OCI-LY7 (cell line): ENCODE data around the gene PRSS8. TPM values are rescaled to one million over a fixed set of nuclear protein-coding genes. Genes with fewer than 3 reads are reported as not detected.

Experiments
- BruUV-seq: library from RNA; stranded (reverse); fragments of 400-500 nt; replicated peaks from 2 replicates; lab custom pipeline; 2021; lab: Mats Ljungman, UMichigan
- CTCF ChIA-PET: fragments of 300-600 bp; sonication (Branson Sonifier 250); formaldehyde crosslinking; loops from one replicate; lab custom pipeline; 2022; ENCODE audit warnings: antibody characterized with exemption; ENCODE audit not compliant: unreplicated experiment; lab: Charles Lee
- POLR2A ChIA-PET: fragments of 300-600 bp; sonication (Branson Sonifier 250); formaldehyde crosslinking; loops from one replicate; lab custom pipeline; 2022; ENCODE audit warnings: antibody characterized with exemption; lab: Charles Lee
- DNase-seq: peaks from one replicate; pipeline ENCODE4 v3.0.0-alpha.2; 2015; ENCODE audit warnings: low spot score
- H2AFZ ChIP-seq: fragments of 200-600 bp; sonication (generic), shearing (Covaris generic); 2 replicates; pipeline ENCODE4 v1.6.1; 2014; ENCODE audit warnings: mild to moderate bottlenecking, antibody characterized with exemption, low read length, moderate library complexity
- H3K27ac ChIP-seq: fragments of 200-600 bp; sonication (generic); 2 replicates; pipeline ENCODE4 v1.5.1; 2014; ENCODE audit warnings: mixed run types, low read depth, mild to moderate bottlenecking, moderate library complexity, low read length, inconsistent platforms; ENCODE audit not compliant: poor library complexity, severe bottlenecking
- H3K36me3 ChIP-seq: fragments of 200-600 bp; sonication (generic); 2 replicates; pipeline ENCODE4 v1.6.1; 2014; ENCODE audit warnings: mild to moderate bottlenecking, antibody characterized with exemption, low read length, moderate library complexity, mixed read lengths; ENCODE audit not compliant: insufficient read depth
- H3K4me1 ChIP-seq: fragments of 200-600 bp; sonication (generic); 2 replicates; pipeline ENCODE4 v1.5.1; 2014; ENCODE audit warnings: mild to moderate bottlenecking, low read length; ENCODE audit not compliant: insufficient read depth, poor library complexity, severe bottlenecking
- H3K4me2 ChIP-seq: fragments of 200-600 bp; sonication (generic); 2 replicates; pipeline ENCODE4 v1.6.1; 2014; ENCODE audit warnings: mild to moderate bottlenecking, low read length
- H3K4me3 ChIP-seq: fragments of 200-600 bp; sonication (generic); 2 replicates; pipeline ENCODE4 v1.5.1; 2014; ENCODE audit warnings: mild to moderate bottlenecking, low read depth, low read length; ENCODE audit not compliant: poor library complexity, severe bottlenecking
- H3K79me2 ChIP-seq: fragments of 200-600 bp; sonication (generic); 2 replicates; pipeline ENCODE4 v1.6.1; 2016; ENCODE audit warnings: low read depth, mild to moderate bottlenecking, low read length, moderate library complexity, mixed read lengths; ENCODE audit not compliant: insufficient read depth
- H3K9me2 ChIP-seq: fragments of 200-600 bp; sonication (generic); 2 replicates; pipeline ENCODE4 v1.6.1; 2016; ENCODE audit warnings: mild to moderate bottlenecking, low read length, mixed read lengths; ENCODE audit not compliant: insufficient read depth
- H3K9me3 ChIP-seq: fragments of 200-600 bp; sonication (generic); 2 replicates; pipeline ENCODE4 v1.6.1; 2014; ENCODE audit warnings: mild to moderate bottlenecking, mixed run types, low read length, mixed read lengths
- H4K20me1 ChIP-seq: fragments of 200-600 bp; sonication (generic); 2 replicates; pipeline ENCODE4 v1.6.1; 2014; ENCODE audit warnings: mild to moderate bottlenecking, antibody characterized with exemption, low read length, moderate library complexity, mixed read lengths; ENCODE audit not compliant: insufficient read depth
- EZH2phosphoT487 ChIP-seq: fragments of 200-600 bp; sonication (generic); IDR thresholded peaks from 2 replicates; pipeline ENCODE4 v1.6.1; 2018; ENCODE audit warnings: low read depth, borderline replicate concordance, mild to moderate bottlenecking, mixed run types, antibody characterized with exemption, low read length, moderate library complexity, mixed read lengths
- intact Hi-C: fragments of 100-400 bp; cut with micrococcal nuclease; formaldehyde crosslinking; loops from one replicate; pipeline ENCODE4 v1.10.0; 2022; ENCODE audit not compliant: unreplicated experiment
- total RNA-seq, 2 experiments: library from RNA; depleted of rRNA in 1 of 2; stranded (reverse); fragments of >200 nt in 1 of 2; shearing (Covaris generic) in 1 of 2; gene quantifications; 2 replicates each; pipeline ENCODE4 v1.2.3, GENCODE V29; 2014 to 2022
- TF ChIP-seq, protein P1 (sequence below): fragments of 200-600 bp; sonication (generic); conservative IDR thresholded peaks from 2 replicates; pipeline ENCODE4 v1.5.1; 2014; ENCODE audit warnings: mild to moderate bottlenecking, antibody characterized with exemption, low read length, moderate library complexity, mixed read lengths

PRSS8 gene
- total RNA-seq, 2 experiments from 2014 or later: not detected

DNA sequence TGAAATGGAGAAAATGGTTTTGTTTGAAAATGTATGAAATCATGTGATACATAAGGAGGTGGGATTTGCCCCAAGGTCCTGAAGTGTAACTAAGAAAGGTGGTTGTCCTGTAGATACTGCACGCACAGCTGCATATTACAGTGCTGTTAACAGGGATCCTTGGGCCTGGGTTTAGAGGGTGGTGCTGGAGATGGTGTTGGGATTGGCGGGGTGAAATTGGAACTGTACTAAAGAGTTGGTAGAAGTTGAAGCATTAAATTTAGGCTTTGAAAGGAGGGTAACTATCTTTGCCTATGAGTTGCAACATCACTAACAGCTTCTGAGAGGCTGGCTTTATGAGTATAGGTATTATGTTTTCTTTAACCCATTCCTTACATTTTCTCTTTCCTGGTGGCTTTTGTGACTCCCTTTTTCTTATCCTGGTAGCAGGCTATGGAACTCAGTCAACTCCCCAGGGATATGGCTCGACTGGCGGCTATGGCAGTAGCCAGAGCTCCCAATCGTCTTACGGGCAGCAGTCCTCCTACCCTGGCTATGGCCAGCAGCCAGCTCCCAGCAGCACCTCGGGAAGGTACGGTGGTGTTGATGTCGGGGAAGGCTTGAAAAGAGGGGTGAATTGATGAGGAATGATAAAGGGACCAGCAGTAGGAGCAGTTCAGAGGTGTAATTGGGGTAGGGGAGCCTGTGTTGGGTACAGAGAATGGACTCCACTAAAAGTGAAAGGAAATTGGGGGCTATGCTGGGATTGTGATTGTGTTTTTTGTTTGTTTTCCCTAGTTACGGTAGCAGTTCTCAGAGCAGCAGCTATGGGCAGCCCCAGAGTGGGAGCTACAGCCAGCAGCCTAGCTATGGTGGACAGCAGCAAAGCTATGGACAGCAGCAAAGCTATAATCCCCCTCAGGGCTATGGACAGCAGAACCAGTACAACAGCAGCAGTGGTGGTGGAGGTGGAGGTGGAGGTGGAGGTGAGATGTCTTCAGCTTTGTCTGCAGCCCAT, 48.2 kb upstream of the PRSS8 start:
- DNase-seq: no peak
- Histone ChIP-seq H3K4me3 (no peak overlapping the region), H2AFZ (no peak overlapping the region), H3K4me2 (peak overlapping the region; percentile 80; the same call in 1 of the 2 replicates), H4K20me1 (peaks cover 71% of the 10 kb centered on the region), H3K27ac (no peak overlapping the region), H3K36me3 (peaks cover 87% of the 10 kb centered on the region), H3K9me2 (no peaks in the 10 kb centered on the region), H3K4me1 (peaks cover 25% of the 10 kb centered on the region), H3K9me3 (no peaks in the 10 kb centered on the region), H3K79me2 (peaks cover 94% of the 10 kb centered on the region)
- no TSS peak for BruUV-seq
- ChIA-PET CTCF (no interaction called here), POLR2A (interaction anchor here (1.2 to 2.0 kb wide), 2 partner anchors 15 to 66 kb away, joined by 4 read pairs; partner anchors contain the start of gene KAT8)
- intact Hi-C loops: no loop called here
- no peak for TF ChIP-seq EZH2phosphoT487
- TF ChIP-seq, protein P1, sequence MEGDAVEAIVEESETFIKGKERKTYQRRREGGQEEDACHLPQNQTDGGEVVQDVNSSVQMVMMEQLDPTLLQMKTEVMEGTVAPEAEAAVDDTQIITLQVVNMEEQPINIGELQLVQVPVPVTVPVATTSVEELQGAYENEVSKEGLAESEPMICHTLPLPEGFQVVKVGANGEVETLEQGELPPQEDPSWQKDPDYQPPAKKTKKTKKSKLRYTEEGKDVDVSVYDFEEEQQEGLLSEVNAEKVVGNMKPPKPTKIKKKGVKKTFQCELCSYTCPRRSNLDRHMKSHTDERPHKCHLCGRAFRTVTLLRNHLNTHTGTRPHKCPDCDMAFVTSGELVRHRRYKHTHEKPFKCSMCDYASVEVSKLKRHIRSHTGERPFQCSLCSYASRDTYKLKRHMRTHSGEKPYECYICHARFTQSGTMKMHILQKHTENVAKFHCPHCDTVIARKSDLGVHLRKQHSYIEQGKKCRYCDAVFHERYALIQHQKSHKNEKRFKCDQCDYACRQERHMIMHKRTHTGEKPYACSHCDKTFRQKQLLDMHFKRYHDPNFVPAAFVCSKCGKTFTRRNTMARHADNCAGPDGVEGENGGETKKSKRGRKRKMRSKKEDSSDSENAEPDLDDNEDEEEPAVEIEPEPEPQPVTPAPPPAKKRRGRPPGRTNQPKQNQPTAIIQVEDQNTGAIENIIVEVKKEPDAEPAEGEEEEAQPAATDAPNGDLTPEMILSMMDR: no peak

DNA sequence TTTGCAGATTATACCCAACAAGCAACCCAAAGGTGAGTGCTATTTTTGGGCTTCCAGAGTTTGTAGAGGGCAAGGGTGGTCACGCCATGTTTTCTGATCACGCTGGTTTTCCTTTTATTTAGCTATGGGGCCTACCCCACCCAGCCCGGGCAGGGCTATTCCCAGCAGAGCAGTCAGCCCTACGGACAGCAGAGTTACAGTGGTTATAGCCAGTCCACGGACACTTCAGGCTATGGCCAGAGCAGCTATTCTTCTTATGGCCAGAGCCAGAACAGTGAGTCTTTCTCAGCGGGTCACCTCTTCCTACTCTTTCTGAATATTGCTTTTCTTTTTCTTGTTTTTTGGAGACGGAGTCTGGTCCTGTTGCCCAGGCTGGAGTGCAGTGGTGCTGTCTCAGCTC, 46.9 kb upstream of the PRSS8 start:
- peak overlapping the region; percentile 80 for H3K4me2 ChIP-seq
- peaks cover 85% of the 10 kb centered on the region for H3K79me2 ChIP-seq
- H2AFZ ChIP-seq: no peak overlapping the region
- POLR2A ChIA-PET: interaction anchor here (2.0 kb wide), 1 partner anchor 65 kb away, joined by 4 read pairs; the partner anchor contains the start of gene KAT8
- intact Hi-C loops: no loop called here
- CTCF ChIA-PET: no interaction called here
- H3K27ac ChIP-seq: no peak overlapping the region
- peaks cover 34% of the 10 kb centered on the region for H3K4me1 ChIP-seq
- no TSS peak for BruUV-seq
- H3K9me2 ChIP-seq: no peaks in the 10 kb centered on the region
- peaks cover 57% of the 10 kb centered on the region for H4K20me1 ChIP-seq
- TF ChIP-seq, protein P1: no peak
- TF ChIP-seq EZH2phosphoT487: no peak
- no peak for DNase-seq
- peak overlapping the region; percentile 90 for H3K4me3 ChIP-seq
- no peaks in the 10 kb centered on the region for H3K9me3 ChIP-seq
- H3K36me3 ChIP-seq: peaks cover 74% of the 10 kb centered on the region
